T-helper 9 cell (primary cell): ENCODE data around the gene MSX1.

Source experiments
- DNase-seq: peaks from one replicate; pipeline ENCODE4 v3.0.0-alpha.2; 2020

The MSX1 gene

GRCh38 chr4:4871242-4871572 is 11.7 kb downstream of the MSX1 start:
- no peak for DNase-seq

- DNase-seq: no peak
These were observed 12.3 kb downstream of the MSX1 start for GRCh38 chr4:4871573-4872313.

- DNase-seq: no peak
These were observed 12.9 kb downstream of the MSX1 start for GRCh38 chr4:4872314-4872903.

- no peak for DNase-seq
These were observed 13.7 kb downstream of the MSX1 start for GRCh38 chr4:4873203-4873602.

- no peak for DNase-seq
These were observed 14.8 kb downstream of the MSX1 start for GRCh38 chr4:4874254-4874653.

DNA sequence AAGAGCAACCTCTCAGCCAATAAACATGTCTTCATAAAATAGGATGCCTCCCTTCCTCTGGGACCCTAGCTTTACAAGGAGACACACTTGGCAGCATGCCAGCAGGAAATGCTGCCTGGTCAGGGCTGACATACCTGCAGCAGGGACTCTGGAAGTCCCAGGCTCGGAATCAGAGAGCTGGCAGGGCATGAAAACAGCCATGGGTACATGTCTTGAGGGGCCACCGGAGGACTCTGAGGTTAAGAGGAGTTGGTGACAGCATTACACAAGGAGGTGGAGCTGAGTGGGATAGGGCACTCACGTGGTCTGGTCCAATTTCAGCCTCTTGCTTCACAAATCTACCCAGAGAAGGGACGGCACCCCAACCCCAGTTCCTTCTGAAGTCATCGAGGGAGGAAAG is 15.7 kb downstream of the MSX1 start:
- no peak for DNase-seq

- no peak for DNase-seq
These were observed 16.1 kb downstream of the MSX1 start for GRCh38 chr4:4875611-4876010.

DNA sequence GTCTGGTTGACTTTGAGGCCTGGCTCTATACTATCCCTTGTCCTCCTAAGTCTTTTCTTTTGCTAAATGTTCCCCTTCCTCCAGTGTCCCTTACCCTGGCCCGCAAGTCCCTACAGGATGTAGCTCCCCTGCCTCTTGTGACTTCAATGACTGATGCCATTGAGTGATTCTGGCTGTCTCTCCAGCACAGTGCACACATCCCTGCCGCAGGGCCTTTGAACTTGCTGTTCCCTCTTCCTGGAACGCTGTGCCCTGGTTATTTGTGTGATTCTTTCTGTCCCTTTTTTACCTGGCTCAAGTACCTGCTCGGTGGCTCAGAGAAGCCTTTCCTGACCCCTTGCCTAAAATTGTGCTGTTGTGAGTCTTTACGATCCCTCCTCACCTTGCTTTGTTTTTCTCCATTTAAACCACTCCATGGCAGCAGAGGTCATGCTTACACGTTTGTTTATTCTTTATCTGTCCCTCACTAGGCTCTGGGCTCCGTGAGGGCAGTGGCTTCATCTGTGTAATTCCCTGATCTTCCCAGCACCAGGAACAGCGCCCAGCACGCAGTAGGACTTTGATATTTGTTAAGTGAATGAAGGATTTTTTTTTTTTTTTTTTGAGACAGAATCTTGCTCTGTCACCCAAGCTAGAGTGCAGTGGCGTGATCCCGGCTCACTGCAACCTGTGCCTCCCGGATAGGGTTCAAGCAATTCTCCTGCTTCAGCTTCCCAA is 17.6 kb downstream of the MSX1 start:
- no peak for DNase-seq

- DNase-seq: no peak
These were observed 21.0 kb downstream of the MSX1 start for GRCh38 chr4:4880492-4880891.

GRCh38 chr4:4881432-4881831 is 22.0 kb downstream of the MSX1 start:
- DNase-seq: no peak

DNA sequence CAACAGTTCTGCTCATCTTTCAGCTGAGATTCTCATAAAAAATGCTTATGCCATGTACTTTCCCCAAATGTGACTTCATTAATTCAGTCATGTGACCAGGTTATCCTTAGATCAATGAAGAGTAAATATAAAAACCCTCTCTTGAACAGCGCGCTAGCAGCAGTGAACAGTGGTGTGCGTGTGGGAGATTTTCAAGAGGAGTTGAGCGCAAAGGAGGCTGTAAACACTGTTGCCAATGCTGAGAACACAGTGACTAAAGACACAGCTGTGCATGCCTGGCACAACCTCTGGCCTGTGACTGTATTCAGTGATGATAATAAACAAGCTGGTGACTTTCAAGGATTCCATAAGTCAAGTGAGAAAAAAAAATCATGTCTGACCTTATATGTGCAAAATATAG is 25.1 kb downstream of the MSX1 start:
- no peak for DNase-seq

DNA sequence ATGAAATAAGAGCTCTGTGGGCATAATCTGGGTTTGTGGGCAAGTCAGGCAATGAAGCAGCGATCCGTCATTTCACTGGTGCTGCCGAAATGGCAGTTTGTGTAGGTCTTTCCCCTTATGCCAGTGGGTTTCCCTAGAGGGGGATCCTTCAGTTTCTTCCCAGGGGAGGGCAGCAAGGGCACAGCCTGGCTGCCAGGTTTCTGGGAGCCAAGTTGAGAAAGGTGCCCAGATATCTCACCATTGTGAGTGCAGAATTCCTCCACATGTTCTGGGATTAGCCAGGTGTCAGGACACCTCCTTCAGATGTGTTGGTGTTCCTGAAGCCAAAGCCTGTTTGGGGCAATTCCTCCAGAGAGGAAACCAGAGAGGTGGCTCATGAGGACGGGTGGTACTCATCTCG is 28.0 kb downstream of the MSX1 start:
- DNase-seq: no peak

DNA sequence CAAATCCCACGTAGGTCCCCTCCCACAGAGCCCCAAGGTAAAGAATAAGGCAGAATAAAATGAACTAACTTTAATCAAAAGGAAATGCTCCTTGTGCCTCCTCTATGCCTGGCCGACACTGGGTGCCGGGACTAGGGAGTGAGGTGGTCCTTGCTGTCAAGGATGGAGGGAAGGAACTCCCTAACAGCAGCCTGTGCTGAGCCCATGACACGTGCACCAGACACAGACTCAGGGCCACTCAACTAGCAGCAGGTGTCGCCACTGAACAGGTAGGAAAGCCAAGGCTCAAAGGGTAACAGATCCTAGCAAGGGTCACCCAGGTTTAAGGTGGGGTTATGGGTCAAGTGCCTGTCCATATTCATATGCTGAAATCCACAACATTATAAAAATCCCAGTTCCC is 29.2 kb downstream of the MSX1 start:
- no peak for DNase-seq

DNA sequence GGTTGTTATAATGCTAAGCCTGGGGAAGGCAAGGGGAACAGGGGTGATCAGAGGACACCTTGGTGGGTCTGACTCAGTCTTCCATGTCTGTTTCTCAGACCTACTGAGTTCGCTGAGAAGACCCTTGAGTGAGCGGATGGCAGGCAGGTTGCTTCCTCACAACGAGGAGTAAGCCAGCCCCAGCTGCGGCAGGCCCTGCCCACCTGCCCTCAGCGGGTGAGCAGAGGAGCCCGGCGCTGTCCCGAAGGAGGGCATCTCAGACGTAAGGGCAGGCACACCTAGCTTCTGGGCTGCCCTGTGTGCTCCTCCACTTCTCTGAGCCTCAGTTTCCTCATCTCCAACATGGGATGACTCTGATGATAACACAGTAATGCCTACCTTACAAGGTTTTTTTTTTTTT is 30.3 kb downstream of the MSX1 start:
- DNase-seq: no peak

DNA sequence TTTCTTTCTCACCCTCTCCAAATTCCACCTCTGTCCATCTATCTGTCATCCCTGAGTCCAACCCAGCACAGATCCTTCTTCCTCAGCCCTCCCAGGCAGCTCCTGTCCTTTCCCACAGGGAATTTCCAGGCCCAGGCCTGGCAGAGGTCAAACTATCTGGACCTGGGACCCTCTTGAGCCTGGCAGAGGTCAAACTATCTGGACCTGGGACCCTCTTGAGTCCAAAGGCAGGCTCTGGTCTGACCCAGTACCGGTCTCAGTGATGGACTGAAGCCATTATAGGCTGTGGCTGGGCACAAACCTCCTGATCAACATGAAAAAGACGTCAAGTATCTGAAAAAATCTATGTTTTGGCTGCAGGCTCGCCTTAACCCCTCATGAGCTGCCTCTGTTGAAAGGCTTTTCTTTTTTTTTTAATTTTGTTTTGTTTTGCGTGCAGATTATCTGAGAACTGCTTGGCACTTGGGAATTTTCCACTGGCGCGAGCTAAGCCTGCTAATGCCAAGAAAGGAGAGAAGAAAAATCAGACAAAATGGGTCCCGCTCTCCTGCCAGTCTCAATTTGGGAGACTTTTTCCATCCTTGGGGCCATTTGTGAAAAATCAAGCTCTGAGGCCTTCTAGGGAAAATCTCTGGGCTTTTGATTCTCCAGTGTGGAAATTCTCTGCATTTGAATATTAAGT is 31.2 kb downstream of the MSX1 start:
- DNase-seq: no peak

GRCh38 chr4:4893721-4894120 is 34.3 kb downstream of the MSX1 start:
- no peak for DNase-seq

GRCh38 chr4:4899202-4899925 is 39.9 kb downstream of the MSX1 start:
- DNase-seq: no peak

DNA sequence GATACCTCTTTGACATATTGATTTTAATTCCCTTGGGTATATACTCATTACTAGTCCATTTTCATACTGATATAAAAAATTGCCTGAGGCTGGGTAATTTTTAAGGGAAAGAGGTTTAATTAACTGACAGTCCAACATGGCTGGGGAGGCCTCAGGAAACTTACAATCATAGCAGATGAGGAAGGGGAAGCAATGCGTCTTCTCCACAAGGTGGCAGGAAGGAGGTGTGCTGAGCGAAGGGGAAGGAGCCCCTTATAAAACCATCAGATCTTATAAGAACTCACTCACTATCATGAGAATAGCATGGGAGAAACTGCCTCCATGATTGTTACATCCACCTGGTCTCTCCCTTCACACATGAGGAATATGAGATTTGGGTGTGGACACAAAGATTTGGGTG is 42.4 kb downstream of the MSX1 start:
- DNase-seq: no peak

GRCh38 chr4:4912155-4912554 is 52.7 kb downstream of the MSX1 start:
- no peak for DNase-seq

GRCh38 chr4:4913147-4913561 is 53.7 kb downstream of the MSX1 start:
- DNase-seq: no peak
